Esophagus (tissue), 2 donors: ENCODE data around the gene PROSER1. TPM values are rescaled to one million over a fixed set of nuclear protein-coding genes. Genes with fewer than 3 reads are reported as not detected.

Experiments
- H3K27ac ChIP-seq, 2 donors: one replicate each; pipeline ENCODE4 v1.5.1; 2013; ENCODE audit warnings: low read depth in 2 of 2, mild to moderate bottlenecking in 2 of 2, inconsistent platforms in 1 of 2, low read length in 1 of 2, moderate library complexity in 1 of 2
- H3K27me3 ChIP-seq, 2 donors: one replicate each; pipeline ENCODE4 v1.6.1; 2013; ENCODE audit warnings: low read length in 2 of 2, control low read depth in 1 of 2, mild to moderate bottlenecking in 1 of 2; ENCODE audit not compliant: insufficient read depth in 2 of 2, control insufficient read depth in 1 of 2
- H3K36me3 ChIP-seq, 2 donors: one replicate each; pipeline ENCODE4 v1.6.1; 2013; ENCODE audit warnings: low read length in 1 of 2; ENCODE audit not compliant: control insufficient read depth in 2 of 2, insufficient read depth in 2 of 2
- H3K4me1 ChIP-seq, 2 donors: one replicate each; pipeline ENCODE4 v1.6.1; 2013; ENCODE audit warnings: low read length in 1 of 2; ENCODE audit not compliant: control insufficient read depth in 2 of 2, insufficient read depth in 2 of 2
- H3K4me3 ChIP-seq, 2 donors: one replicate each; pipeline ENCODE4 v1.5.1; 2013; ENCODE audit warnings: low read length in 2 of 2, mild to moderate bottlenecking in 2 of 2, low read depth in 1 of 2, moderate library complexity in 1 of 2
- H3K9me3 ChIP-seq, 2 donors: one replicate each; pipeline ENCODE4 v1.6.1; 2013; ENCODE audit warnings: mild to moderate bottlenecking in 2 of 2, low read depth in 1 of 2, low read length in 1 of 2, moderate library complexity in 1 of 2; ENCODE audit not compliant: control insufficient read depth in 2 of 2, insufficient read depth in 1 of 2
- WGBS, 2 donors: extraction: QIAGEN DNeasy Blood & Tissue Kit; methylation state at CpG; one replicate each; pipeline ENCODE4 v1.1.7; 2013; 5-methylcytosine and 5-hydroxymethylcytosine counted together
- polyA plus RNA-seq, 2 donors: library from polyadenylated mRNA; stranded (reverse); fragments of 200-250 nt; gene quantifications; one replicate each; pipeline ENCODE4 v1.2.3, GENCODE V29; 2013
- donor health status: healthy with polysubstance abuse.
- donor health status: Bipolar disorder and iron deficiency.

PROSER1 gene
- polyA plus RNA-seq, 2 donors: 7.3 to 8.8 TPM

DNA sequence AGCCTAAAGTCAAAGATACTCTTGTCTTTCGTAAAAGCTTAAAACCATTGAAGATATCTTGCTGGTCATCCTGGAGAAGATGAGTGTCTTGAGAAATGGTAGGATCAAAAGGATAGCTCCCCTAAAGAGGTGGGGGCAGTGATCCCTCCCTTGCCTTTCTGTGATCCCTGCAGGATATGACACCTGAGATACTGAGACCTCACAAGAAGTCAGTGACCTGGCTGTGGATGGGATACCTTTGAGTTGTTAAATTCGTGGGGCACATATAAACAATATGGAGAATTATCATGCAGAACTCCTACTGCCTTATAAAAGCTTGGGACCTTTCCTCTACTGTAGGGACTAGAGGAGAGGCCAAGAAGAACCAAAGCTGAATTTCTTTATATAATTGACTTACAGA, 68.7 kb downstream of the PROSER1 start:
- WGBS, 2 donors: 56% methylated on average over 2 of the region's 2 CpGs
- H3K27me3 ChIP-seq: no peaks in the 10 kb centered on the region
- no peaks in the 10 kb centered on the region for H3K9me3 ChIP-seq
- no peak overlapping the region for H3K4me3 ChIP-seq
- no peak overlapping the region for H3K27ac ChIP-seq
- no peaks in the 10 kb centered on the region for H3K4me1 ChIP-seq
- no peaks in the 10 kb centered on the region for H3K36me3 ChIP-seq

DNA sequence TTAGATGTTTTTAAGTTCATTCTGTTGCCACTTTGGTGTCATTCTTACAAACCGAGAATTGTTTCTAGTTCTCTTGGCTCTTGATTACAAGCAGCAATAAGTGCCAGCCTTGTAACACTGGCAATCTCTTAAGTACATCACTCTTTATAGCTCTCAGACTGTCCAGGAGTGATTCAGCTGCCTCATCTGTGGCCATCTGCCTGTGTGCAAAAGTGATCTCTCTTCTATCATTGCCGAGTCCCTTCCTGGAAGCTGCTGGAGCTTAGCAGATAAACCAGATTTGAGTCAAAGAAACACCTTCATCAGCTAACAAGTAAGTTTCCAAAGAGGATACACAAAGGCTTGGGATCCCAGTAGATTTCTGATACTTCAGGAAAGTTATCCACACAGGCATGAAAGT, 70.4 kb downstream of the PROSER1 start:
- Histone ChIP-seq H3K36me3 (no peaks in the 10 kb centered on the region), H3K9me3 (no peaks in the 10 kb centered on the region), H3K4me3 (no peak overlapping the region), H3K27ac (no peak overlapping the region), H3K4me1 (no peaks in the 10 kb centered on the region), H3K27me3 (no peaks in the 10 kb centered on the region)
- 59 to 68% methylated on average over 2 of the region's 2 CpGs for WGBS, 2 donors

DNA sequence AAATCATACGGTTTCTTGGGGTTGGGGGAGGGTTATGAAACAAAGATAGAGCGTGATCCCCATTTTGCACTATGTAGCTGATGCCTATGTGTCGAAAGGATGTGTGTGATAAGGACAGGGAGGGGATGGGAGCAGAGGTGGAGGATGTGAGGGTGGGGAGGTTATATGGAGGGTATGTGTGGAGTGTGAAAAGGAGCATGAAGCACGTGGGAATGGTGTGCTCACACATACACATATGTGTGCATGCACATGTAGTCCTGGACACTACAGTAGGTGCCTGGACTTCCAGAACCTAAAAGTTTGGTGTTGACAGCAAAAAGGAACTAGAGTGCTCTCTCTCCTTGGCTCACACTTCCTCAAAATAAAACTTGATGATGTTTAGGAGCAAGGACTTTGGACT, 72.6 kb downstream of the PROSER1 start:
- Histone ChIP-seq H3K27me3 (no peaks in the 10 kb centered on the region), H3K27ac (no peak overlapping the region), H3K36me3 (no peaks in the 10 kb centered on the region), H3K4me1 (no peaks in the 10 kb centered on the region), H3K4me3 (no peak overlapping the region), H3K9me3 (no peaks in the 10 kb centered on the region)
- WGBS, 2 donors: 83 to 86% methylated on average over 4 of the region's 4 CpGs

DNA sequence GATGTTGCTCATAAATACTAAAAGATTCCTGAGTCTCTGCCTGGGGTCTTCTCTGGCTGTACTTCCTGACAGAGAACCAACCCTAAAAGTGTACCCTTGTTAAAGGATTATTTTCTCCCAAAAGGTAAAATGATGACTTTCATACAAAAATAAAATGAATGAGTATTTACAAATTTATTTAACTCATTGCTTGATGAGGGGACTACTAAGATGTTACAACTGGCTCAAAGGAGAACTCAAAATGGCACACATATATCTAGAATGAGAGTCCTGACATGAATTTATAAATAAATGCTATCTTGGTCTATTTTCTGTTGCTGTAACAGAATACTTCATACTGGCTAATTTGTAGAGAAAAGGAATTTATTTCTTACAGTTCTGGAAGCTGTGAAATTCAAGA, 77.7 kb downstream of the PROSER1 start:
- Histone ChIP-seq H3K4me3 (no peak overlapping the region), H3K4me1 (no peaks in the 10 kb centered on the region)

More for the DNA sequence above, 77.7 kb downstream of the PROSER1 start:
- Histone ChIP-seq H3K36me3 (no peaks in the 10 kb centered on the region), H3K27me3 (no peaks in the 10 kb centered on the region), H3K27ac (no peak overlapping the region), H3K9me3 (no peaks in the 10 kb centered on the region)

Other genes starting within 250 kb of the PROSER1 start
- gene STOML3, start 47.3 kb downstream of the PROSER1 start, polyA plus RNA-seq: under 1 TPM in 1 of 2 donors, not detected in 1; 0.06 TPM
- 1 to 10 TPM; 4.3 to 6.9 TPM for gene NHLRC3, start 367 bp upstream of the PROSER1 start, polyA plus RNA-seq